ENCODE data around the gene ZNF319.

ZNF319 gene

GRCh38 chr16:57960826-57961472, 39.5 kb downstream of the ZNF319 start:
- TF ChIP-seq, protein P1, sequence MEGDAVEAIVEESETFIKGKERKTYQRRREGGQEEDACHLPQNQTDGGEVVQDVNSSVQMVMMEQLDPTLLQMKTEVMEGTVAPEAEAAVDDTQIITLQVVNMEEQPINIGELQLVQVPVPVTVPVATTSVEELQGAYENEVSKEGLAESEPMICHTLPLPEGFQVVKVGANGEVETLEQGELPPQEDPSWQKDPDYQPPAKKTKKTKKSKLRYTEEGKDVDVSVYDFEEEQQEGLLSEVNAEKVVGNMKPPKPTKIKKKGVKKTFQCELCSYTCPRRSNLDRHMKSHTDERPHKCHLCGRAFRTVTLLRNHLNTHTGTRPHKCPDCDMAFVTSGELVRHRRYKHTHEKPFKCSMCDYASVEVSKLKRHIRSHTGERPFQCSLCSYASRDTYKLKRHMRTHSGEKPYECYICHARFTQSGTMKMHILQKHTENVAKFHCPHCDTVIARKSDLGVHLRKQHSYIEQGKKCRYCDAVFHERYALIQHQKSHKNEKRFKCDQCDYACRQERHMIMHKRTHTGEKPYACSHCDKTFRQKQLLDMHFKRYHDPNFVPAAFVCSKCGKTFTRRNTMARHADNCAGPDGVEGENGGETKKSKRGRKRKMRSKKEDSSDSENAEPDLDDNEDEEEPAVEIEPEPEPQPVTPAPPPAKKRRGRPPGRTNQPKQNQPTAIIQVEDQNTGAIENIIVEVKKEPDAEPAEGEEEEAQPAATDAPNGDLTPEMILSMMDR (IDR thresholded peaks at IDR 0.05; ENCODE audit: unreplicated experiment in 3 of 3): no peak
- H3K4me1 Mint-ChIP-seq: no peaks in the 10 kb centered on the region
- H3K4me3 Mint-ChIP-seq: no peak overlapping the region
- H3K27me3 Mint-ChIP-seq (ENCODE audit: low read depth): peaks cover 18% of the 10 kb centered on the region
- no peaks in the 10 kb centered on the region for H3K9me3 Mint-ChIP-seq
- H3K36me3 Mint-ChIP-seq (ENCODE audit: low read depth): no peaks in the 10 kb centered on the region
- H3K27ac Mint-ChIP-seq: no peak overlapping the region

DNA sequence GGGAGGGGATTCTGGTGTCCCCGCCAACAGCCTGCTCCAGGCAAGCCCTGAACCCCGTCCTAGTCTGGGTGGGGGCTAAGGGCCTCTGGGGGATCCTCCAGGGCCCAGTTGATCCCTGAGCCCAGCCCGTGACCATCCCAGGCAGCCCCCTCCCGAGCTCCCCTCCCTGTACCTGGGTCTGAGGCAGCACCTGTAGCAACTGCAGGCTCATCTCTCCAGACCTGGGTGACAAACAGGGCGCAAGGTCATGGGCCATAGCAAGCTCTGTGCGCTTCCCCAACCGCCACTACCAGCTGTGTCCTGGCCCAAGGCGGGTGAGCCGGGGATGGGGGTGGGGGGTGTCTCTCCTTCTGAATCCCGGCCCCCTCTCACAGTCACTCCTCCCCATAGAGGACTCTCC, 40.2 kb downstream of the ZNF319 start:
- Mint-ChIP-seq H3K4me3 (no peak overlapping the region), H3K9me3 (no peaks in the 10 kb centered on the region), H3K27ac (no peak overlapping the region), H3K4me1 (no peaks in the 10 kb centered on the region), H3K27me3 (ENCODE audit: low read depth) (peaks cover 18% of the 10 kb centered on the region), H3K36me3 (ENCODE audit: low read depth) (no peaks in the 10 kb centered on the region)
- TF ChIP-seq, protein P1 (IDR thresholded peaks at IDR 0.05; ENCODE audit: unreplicated experiment in 3 of 3): no peak

DNA sequence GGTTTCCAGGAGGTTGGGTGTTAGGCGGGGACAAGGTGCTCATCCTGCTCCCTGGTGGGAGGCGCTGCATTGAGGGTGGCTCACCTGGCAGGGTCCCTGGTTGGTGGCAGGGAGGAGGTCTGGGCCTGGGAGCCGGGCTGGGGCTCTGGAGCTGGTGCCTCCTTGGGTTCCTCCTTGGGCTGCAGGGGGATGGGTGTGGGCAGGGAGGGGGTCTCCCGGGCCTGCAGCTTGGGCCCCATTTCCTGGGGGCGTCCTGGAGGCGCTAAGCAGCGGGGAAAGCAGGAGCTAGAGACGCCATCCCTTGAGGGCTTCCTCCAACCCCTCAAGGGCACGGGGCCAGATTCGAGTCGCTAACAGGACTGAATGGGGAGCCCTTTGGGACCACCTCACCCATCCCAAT, 40.7 kb downstream of the ZNF319 start:
- H3K36me3 Mint-ChIP-seq (ENCODE audit: low read depth): no peaks in the 10 kb centered on the region
- H3K27me3 Mint-ChIP-seq (ENCODE audit: low read depth): peaks cover 18% of the 10 kb centered on the region
- H3K4me1 Mint-ChIP-seq: no peaks in the 10 kb centered on the region
- H3K9me3 Mint-ChIP-seq: no peaks in the 10 kb centered on the region
- H3K4me3 Mint-ChIP-seq: no peak overlapping the region
- TF ChIP-seq, protein P1 (IDR thresholded peaks at IDR 0.05; ENCODE audit: unreplicated experiment in 3 of 3): no peak
- peak overlapping the region in 1 of 3 experiments; percentile 54 for H3K27ac Mint-ChIP-seq

GRCh38 chr16:57959121-57959520, 41.4 kb downstream of the ZNF319 start:
- TF ChIP-seq, protein P1 (IDR thresholded peaks at IDR 0.05; ENCODE audit: unreplicated experiment in 3 of 3): no peak
- H3K36me3 Mint-ChIP-seq (ENCODE audit: low read depth): no peaks in the 10 kb centered on the region
- no peaks in the 10 kb centered on the region for H3K4me1 Mint-ChIP-seq
- no peaks in the 10 kb centered on the region for H3K9me3 Mint-ChIP-seq
- H3K27me3 Mint-ChIP-seq (ENCODE audit: low read depth): peaks cover 18% of the 10 kb centered on the region
- peak overlapping the region in 2 of 3 experiments; percentile 13 to 54 for H3K27ac Mint-ChIP-seq
- H3K4me3 Mint-ChIP-seq: no peak overlapping the region

GRCh38 chr16:57958544-57958943, 41.9 kb downstream of the ZNF319 start:
- H3K4me1 Mint-ChIP-seq: no peaks in the 10 kb centered on the region
- no peaks in the 10 kb centered on the region for H3K9me3 Mint-ChIP-seq
- no peaks in the 10 kb centered on the region for H3K36me3 Mint-ChIP-seq (ENCODE audit: low read depth)

More at GRCh38 chr16:57958544-57958943, 41.9 kb downstream of the ZNF319 start:
- H3K4me3 Mint-ChIP-seq: no peak overlapping the region
- no peak overlapping the region for H3K27ac Mint-ChIP-seq
- H3K27me3 Mint-ChIP-seq (ENCODE audit: low read depth): peaks cover 16% of the 10 kb centered on the region
- TF ChIP-seq, protein P1 (IDR thresholded peaks at IDR 0.05; ENCODE audit: unreplicated experiment in 3 of 3): no peak

Measured in nephron (organoid).